OCI-LY1 (cell line): Measurements from ENCODE around the gene MRTFA.

Source experiments
- H2AFZ ChIP-seq: fragments of 200-600 bp; sonication (generic), shearing (Covaris generic); 2 replicates; pipeline ENCODE4 v1.6.0; 2014; ENCODE audit warnings: antibody characterized with exemption, mild to moderate bottlenecking, low read length
- H3F3A ChIP-seq: fragments of 200-600 bp; sonication (generic), shearing (Covaris generic); 2 replicates; pipeline ENCODE4 v1.6.0; 2014; ENCODE audit warnings: mild to moderate bottlenecking, antibody characterized with exemption, low read length, moderate library complexity; ENCODE audit not compliant: insufficient read depth
- H3K27ac ChIP-seq: fragments of 200-600 bp; sonication (generic); 2 replicates; pipeline ENCODE4 v1.5.1; 2014; ENCODE audit warnings: low read length, mixed run types, mild to moderate bottlenecking, low read depth; ENCODE audit not compliant: poor library complexity, severe bottlenecking
- H3K27me3 ChIP-seq: fragments of 200-600 bp; sonication (generic); 2 replicates; pipeline ENCODE4 v1.6.0; 2014; ENCODE audit warnings: antibody characterized with exemption, mild to moderate bottlenecking, low read length, moderate library complexity; ENCODE audit not compliant: insufficient read depth
- H3K36me3 ChIP-seq: fragments of 200-600 bp; sonication (generic); 2 replicates; pipeline ENCODE4 v1.6.1; 2014; ENCODE audit warnings: mild to moderate bottlenecking, antibody characterized with exemption, low read length, moderate library complexity, mixed read lengths; ENCODE audit not compliant: insufficient read depth
- H3K4me1 ChIP-seq: fragments of 200-600 bp; sonication (generic); 2 replicates; pipeline ENCODE4 v1.5.1; 2014; ENCODE audit warnings: mild to moderate bottlenecking, low read length, moderate library complexity; ENCODE audit not compliant: insufficient read depth, severe bottlenecking
- H3K4me2 ChIP-seq: fragments of 200-600 bp; sonication (generic), shearing (Covaris generic); 2 replicates; pipeline ENCODE4 v1.6.1; 2014; ENCODE audit warnings: low read length
- H3K4me3 ChIP-seq: fragments of 200-600 bp; sonication (generic); 2 replicates; pipeline ENCODE4 v1.5.1; 2014; ENCODE audit warnings: low read length, low read depth, mild to moderate bottlenecking, mixed read lengths; ENCODE audit not compliant: poor library complexity, severe bottlenecking
- H3K79me2 ChIP-seq: fragments of 200-600 bp; shearing (Covaris generic); 2 replicates; pipeline ENCODE4 v1.6.1; 2016; ENCODE audit warnings: mixed run types, low read length, mixed read lengths; ENCODE audit not compliant: insufficient read depth
- H3K9ac ChIP-seq: fragments of 200-600 bp; sonication (generic), shearing (Covaris generic); 2 replicates; pipeline ENCODE4 v1.6.1; 2014; ENCODE audit warnings: mild to moderate bottlenecking, low read length, mixed read lengths
- H3K9me2 ChIP-seq: fragments of 200-600 bp; sonication (generic), shearing (Covaris generic); 2 replicates; pipeline ENCODE4 v1.6.1; 2014; ENCODE audit warnings: low read depth, mild to moderate bottlenecking, low read length, mixed read lengths
- H3K9me3 ChIP-seq: fragments of 200-600 bp; shearing (Covaris generic); 2 replicates; pipeline ENCODE4 v1.6.1; 2014; ENCODE audit warnings: low read length, mixed read lengths
- H4K20me1 ChIP-seq: fragments of 200-600 bp; sonication (generic), shearing (Covaris generic); 2 replicates; pipeline ENCODE4 v1.6.0; 2016; ENCODE audit warnings: mild to moderate bottlenecking, low read length; ENCODE audit not compliant: insufficient read depth
- EZH2 ChIP-seq: fragments of 200-600 bp; sonication (generic), shearing (Covaris generic); IDR thresholded peaks from 2 replicates; pipeline ENCODE4 v1.8.0; 2017; ENCODE audit warnings: borderline replicate concordance, mixed run types, mild to moderate bottlenecking, antibody characterized with exemption, low read length, moderate library complexity, mixed read lengths
- TF ChIP-seq, protein P1 (sequence below): fragments of 200-600 bp; sonication (generic), shearing (Covaris generic); IDR thresholded peaks from 2 replicates; pipeline ENCODE4 v1.5.1; 2017; ENCODE audit warnings: mild to moderate bottlenecking, antibody characterized with exemption, low read length, moderate library complexity, mixed read lengths

MRTFA gene

GRCh38 chr22:40594346-40594745 lies 42.2 kb downstream of the MRTFA start:
- Histone ChIP-seq H3K9ac (no peak overlapping the region; the same call in 1 of the 2 replicates), H3K4me3 (no peak overlapping the region), H4K20me1 (no peaks in the 10 kb centered on the region), H3K9me2 (no peaks in the 10 kb centered on the region), H3K27ac (peak overlapping the region; percentile 86), H3K9me3 (no peaks in the 10 kb centered on the region), H3K27me3 (no peaks in the 10 kb centered on the region), H3K4me1 (peaks cover 67% of the 10 kb centered on the region), H3K79me2 (peaks cover 31% of the 10 kb centered on the region), H3K4me2 (peak overlapping the region; percentile 48; the same call in 1 of the 2 replicates), H2AFZ (no peak overlapping the region), H3F3A (no peaks in the 10 kb centered on the region), H3K36me3 (no peaks in the 10 kb centered on the region)
- no peak for TF ChIP-seq EZH2
- TF ChIP-seq, protein P1, sequence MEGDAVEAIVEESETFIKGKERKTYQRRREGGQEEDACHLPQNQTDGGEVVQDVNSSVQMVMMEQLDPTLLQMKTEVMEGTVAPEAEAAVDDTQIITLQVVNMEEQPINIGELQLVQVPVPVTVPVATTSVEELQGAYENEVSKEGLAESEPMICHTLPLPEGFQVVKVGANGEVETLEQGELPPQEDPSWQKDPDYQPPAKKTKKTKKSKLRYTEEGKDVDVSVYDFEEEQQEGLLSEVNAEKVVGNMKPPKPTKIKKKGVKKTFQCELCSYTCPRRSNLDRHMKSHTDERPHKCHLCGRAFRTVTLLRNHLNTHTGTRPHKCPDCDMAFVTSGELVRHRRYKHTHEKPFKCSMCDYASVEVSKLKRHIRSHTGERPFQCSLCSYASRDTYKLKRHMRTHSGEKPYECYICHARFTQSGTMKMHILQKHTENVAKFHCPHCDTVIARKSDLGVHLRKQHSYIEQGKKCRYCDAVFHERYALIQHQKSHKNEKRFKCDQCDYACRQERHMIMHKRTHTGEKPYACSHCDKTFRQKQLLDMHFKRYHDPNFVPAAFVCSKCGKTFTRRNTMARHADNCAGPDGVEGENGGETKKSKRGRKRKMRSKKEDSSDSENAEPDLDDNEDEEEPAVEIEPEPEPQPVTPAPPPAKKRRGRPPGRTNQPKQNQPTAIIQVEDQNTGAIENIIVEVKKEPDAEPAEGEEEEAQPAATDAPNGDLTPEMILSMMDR: no peak

GRCh38 chr22:40593460-40594273 lies 42.9 kb downstream of the MRTFA start:
- Histone ChIP-seq H3K27me3 (no peaks in the 10 kb centered on the region), H3K4me1 (peaks cover 67% of the 10 kb centered on the region), H3F3A (no peaks in the 10 kb centered on the region), H3K4me3 (no peak overlapping the region), H3K9me2 (no peaks in the 10 kb centered on the region), H3K4me2 (peak overlapping the region; percentile 48), H3K9ac (no peak overlapping the region; the same call in 1 of the 2 replicates), H4K20me1 (no peaks in the 10 kb centered on the region), H2AFZ (no peak overlapping the region), H3K79me2 (peaks cover 31% of the 10 kb centered on the region), H3K9me3 (no peaks in the 10 kb centered on the region), H3K36me3 (no peaks in the 10 kb centered on the region), H3K27ac (peak overlapping the region; percentile 86)
- TF ChIP-seq EZH2: no peak
- TF ChIP-seq, protein P1: no peak; the same call in 1 of the 2 replicates

DNA sequence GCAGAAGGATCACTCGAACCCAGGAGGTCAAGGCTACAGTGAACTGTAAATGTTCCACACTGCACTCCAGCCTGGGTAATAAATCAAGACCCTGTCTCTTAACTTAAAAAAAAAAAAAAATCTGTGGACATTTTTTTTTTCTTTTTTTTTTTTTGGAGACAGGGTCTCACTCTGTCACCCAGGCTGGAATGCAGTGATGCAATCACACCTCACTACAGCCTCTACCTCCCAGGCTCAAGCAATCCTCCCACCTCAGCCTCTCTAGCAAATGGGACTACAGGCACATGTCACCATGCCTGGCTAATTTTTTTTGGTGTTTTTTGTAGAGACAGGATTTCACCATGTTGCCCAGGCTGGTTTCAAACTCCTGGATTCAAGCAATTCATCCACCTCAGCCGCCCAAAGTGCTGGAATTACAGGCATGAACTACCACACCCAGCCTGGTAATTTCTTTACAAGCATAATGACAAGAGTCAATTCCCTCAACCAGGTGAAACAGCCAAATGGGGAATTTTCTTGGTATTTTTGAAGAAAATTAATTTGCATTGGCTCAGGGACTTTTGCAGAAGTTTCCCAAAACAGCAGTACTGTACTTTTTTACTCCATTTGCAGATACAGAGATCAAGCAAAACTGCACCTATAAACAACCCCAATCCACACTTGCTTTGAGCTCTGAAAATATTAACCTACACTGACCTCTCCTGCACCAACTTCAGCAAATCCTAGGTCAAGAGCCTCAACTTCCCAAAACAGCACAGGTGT lies 44.0 kb downstream of the MRTFA start:
- Histone ChIP-seq H3K9me3 (no peaks in the 10 kb centered on the region), H3K4me3 (no peak overlapping the region), H3K27ac (peak overlapping the region; percentile 86), H3K9ac (no peak overlapping the region), H3F3A (no peaks in the 10 kb centered on the region), H4K20me1 (no peaks in the 10 kb centered on the region), H3K79me2 (peaks cover 23% of the 10 kb centered on the region), H3K9me2 (no peaks in the 10 kb centered on the region), H3K4me1 (peaks cover 55% of the 10 kb centered on the region), H3K36me3 (no peaks in the 10 kb centered on the region), H2AFZ (no peak overlapping the region), H3K4me2 (no peak overlapping the region; the same call in 1 of the 2 replicates), H3K27me3 (no peaks in the 10 kb centered on the region)
- TF ChIP-seq, protein P1: no peak
- no peak for TF ChIP-seq EZH2
